Inflammatory macrophage (primary cell): ENCODE data around the gene TNIP2.

ENCODE experiments used
- DNase-seq, 2 donors: peaks; one replicate each; pipeline ENCODE4 v3.0.0-alpha.2; 2020 to 2022

TNIP2 gene

DNA sequence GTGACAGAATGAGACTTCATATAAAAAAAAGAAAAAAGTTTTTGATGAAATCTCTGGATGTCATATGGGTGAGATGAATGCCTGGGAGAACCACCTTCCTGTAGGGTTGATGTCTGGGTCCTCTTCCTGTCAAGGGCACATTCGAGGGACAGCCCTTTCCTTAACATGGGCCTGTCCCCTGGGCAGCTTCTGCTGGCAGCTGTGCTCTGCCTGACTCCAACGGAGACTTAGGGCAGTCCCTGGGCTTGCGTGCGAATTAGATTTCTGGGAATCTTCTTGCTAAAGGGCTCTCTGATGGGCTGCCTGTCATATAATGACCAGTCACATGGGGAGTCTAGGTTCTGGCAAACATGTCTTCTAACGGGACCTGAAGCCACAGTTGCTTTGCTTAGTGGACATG, 40.7 kb downstream of the TNIP2 start:
- DNase-seq, result no peak

DNA sequence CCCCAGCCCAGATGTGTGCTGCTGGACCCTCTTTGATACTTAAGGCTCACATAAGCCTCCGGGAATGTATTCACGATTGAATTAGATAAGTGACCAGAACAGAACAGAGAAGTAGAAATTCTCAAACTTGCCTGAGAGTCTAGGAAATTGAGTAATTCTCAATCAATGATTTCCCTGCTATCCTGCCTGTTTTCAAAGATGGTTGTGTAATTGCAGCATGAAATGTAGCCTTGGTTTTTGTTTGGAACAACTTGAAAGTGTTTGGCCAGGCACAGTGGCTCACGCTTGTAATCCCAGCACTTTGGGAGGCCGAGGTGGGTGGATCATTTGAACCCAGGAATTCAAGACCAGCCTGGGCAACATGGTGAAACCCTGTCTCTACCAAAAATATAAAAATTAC, 41.2 kb downstream of the TNIP2 start:
- no peak for DNase-seq

DNA sequence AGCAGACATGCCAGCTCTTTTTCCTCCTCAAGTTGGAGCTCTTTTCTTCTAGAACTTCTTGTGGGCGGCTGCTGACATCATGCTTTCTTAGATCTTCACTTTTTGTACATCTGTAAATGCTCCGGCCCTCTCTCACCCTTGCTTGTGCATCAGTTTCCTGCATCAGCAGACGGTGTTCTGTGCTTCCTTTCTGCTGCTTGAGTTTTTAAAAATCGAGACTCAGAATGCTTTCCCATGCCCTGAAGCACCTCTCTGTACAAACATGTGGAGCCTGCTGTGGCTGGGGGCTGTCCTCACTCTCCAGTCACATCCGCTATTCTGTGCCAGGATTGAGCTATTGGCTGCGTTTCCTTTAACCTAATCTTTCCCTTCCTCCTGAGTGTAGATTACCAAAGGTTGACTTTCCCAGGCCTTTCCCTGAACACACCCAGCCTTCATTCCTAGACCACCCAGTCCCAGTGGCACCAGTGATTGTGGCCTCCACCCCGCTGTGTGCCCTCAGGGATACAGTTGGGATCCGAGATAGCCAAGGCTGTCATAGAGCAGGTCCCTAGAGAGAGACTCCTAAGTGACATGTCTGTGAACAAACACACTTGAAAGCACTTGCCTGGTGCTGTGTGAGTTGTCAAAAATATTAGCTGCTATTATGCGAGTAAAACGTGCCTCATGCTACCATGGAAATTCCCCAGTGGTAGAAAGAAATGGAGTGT, 41.9 kb downstream of the TNIP2 start:
- DNase-seq, result peak; percentile 7 to 35

DNA sequence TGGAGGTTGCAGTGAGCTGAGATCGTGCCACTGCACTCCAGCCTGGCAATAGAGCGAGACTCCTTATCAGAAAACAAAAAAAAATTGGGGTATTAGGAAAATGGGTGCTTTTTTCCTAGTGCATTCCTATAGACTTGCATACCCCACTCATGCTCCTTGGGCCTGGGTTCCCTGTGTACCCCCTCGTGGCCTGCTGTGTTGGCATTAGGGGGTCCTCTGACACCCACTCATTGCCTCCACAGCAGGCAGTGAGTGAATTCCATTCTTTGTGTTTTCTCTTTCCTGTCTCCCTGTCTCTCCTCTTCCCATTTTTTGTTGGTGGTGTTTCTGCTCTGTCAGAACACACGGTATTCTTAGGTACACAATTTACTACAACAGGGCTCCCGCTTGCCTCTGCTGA, 42.8 kb downstream of the TNIP2 start:
- DNase-seq, result no peak

DNA sequence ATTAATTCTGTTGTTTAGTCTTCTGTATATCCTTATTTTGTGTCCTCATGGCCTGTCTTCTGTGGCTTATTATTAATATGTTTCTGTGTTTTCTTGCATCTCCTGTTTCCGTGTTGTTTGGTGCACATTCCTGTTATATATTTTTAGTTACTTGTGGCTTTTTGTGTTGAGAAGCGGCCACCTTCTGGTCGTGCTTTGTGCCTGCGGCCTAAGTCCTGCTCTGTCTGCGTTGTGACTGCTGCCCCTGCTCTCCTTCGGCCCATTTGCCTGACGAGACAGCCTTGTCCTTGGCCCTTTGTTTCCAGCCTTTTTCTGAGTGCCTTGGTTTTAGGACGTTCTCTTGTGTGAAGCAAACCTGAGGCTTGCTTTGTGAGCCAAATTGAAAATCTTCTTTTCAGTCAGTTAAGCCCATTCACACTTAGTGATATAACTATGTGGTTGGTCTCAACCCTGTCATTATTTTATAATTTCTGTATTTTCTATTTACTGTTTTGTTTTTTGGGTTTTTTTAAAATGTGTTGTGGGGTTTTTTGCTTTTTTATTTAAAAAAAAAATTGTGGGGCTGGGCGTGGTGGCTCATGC, 43.8 kb downstream of the TNIP2 start:
- no peak for DNase-seq

DNA sequence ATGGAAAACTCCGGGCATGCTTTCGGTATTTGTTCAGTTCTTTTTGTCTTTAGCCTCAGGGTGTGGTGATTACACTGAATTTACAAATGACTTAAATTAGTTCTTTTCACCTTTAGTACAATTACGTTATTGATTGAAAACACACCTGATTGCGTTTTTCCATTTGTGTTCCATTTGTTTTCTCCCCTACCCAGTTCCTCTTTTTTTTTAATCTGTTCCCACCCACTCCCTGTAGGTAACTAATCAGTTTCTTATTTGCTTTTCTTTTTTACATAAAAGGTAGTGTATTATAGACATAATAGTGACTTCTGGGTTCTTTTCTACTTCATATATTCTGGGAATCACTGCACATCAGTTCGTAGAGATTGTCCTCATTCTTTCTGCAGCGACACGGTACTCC, 53.4 kb downstream of the TNIP2 start:
- DNase-seq, result no peak

DNA sequence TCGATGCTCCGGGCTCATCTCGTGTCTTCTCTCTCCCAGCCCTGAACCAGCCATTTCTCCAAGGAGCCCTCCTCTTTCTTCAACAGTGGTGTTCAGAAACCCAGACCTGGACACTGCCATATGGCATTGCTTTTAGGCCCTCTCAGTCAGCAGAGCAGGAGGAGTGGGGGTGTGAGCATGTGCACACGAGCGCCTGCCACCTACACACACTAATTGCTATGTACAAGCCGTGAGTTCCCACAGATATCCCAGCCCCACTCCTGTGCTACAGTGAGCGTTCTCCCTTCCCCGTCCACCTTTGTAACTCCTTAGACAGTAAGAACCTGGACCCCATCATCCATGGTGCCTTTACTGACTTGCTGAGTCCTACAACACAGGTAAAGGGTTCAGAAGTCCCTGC, 53.8 kb downstream of the TNIP2 start:
- DNase-seq, result no peak

DNA sequence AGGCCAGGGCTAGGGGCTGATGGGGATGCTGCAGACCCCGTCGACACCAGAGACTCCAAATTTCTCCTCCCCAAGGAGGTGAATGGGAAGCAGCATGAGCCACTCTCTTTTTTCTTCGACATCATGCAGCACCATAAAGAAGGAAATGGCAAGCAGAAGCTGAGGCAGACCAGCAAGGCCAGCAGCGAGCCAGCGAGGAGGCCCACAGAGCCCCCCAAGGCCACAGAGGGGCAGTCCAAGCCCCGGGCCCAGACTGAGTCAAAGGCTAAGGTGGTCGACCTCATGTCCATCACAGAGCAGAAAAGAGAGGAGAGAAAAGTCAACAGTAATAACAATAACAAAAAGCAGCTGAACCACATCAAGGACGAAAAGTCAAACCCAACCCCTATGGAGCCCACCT, 56.1 kb downstream of the TNIP2 start:
- no peak for DNase-seq

DNA sequence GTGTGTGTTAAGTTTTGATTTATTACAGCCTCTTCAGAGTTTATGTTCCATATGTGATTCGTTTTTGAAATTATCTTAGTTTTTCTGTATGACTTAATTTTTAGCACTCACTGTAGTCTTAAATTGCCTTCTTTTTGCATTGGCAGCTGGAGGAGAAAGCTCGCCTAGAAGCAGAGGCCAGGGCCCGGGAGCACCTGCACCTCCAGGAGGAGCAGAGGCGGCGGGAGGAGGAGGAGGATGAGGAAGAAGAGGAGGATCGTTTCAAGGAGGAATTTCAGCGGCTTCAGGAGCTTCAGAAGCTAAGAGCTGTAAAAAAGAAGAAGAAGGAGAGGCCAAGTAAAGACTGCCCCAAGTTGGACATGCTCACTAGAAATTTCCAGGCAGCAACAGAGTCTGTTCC, 56.6 kb downstream of the TNIP2 start:
- DNase-seq, result no peak

DNA sequence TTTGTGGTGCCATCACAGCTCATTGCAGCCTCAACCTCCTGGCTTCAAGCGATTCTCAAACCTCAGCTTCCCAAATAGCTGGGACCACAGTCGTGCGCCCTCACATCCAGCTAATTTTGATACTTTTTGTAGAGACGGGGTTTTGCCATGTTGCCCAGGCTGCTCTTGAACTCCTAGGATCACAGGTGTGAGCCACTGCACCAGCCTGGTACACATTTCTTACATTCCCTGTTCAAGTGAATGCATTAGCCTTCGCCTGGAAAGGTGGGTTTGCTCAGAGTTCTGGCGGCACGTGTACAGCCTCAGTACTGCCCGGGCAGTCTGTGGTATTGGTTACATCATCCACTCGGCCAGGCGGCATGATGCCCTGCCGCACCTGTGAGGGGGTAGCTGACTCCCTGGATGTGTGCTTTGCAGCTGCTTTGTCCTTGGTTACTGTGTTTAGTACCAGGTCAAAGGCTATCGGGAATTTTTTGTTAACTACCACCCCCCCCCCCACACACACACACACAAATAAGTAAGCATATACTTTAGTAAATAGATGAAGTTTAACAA, 57.1 kb downstream of the TNIP2 start:
- no peak for DNase-seq

DNA sequence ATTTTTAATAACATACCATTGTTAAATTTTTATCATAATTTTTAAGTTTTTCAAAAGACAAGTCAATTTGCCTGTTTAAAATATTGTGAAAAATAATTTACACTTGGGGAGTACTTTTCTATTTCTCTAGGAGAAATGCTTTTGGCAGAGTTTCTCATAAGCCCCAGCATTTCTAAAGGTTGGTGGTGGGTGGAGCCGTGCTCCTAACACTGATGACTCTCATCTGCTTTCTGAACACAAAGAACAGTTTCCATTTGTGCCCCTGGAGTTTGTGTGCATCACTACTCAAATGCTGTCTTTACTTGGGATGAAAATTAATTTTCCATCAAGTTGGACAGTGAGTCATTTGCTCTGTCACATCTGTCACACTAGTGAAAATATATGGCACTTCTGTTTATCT, 57.6 kb downstream of the TNIP2 start:
- no peak for DNase-seq

DNA sequence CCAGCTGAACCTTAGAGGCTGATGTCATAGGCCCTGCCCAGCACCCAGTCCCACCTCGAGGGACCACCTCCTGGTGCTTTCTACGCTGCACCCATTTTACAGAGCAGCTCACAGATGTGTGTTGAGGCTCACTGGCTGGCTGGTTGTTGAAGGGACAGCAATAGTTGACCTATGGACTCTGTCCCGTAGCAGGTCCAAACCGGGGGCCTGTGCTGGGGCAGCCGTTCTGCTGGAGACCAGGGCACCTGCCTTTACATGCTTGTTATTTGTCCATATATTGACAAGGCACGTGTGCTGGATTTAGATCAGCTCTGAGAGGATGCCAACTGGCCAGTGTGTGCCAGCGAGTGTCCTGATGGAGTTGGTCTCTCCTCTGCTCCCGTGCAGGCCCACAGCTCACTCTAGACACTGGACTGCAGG, 58.1 kb downstream of the TNIP2 start:
- DNase-seq, result no peak

DNA sequence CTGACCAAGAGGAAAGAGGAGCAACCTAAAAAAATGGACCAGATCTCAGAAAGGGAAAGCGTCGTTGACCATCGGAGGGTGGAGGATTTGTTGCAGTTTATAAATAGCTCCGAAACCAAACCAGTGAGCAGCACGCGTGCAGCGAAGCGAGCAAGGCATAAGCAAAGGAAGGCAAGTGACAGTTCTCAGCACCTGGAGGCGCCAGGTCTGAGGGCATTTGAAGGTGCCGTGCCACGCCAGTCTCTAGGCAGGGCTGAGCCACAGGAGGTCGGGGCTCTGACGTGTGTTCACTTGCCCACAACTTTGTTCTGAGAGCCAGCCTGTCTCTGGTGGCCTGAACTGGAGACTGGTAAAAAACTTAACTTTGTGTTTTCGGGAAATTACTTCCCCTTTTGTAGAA, 59.7 kb downstream of the TNIP2 start:
- no peak for DNase-seq

DNA sequence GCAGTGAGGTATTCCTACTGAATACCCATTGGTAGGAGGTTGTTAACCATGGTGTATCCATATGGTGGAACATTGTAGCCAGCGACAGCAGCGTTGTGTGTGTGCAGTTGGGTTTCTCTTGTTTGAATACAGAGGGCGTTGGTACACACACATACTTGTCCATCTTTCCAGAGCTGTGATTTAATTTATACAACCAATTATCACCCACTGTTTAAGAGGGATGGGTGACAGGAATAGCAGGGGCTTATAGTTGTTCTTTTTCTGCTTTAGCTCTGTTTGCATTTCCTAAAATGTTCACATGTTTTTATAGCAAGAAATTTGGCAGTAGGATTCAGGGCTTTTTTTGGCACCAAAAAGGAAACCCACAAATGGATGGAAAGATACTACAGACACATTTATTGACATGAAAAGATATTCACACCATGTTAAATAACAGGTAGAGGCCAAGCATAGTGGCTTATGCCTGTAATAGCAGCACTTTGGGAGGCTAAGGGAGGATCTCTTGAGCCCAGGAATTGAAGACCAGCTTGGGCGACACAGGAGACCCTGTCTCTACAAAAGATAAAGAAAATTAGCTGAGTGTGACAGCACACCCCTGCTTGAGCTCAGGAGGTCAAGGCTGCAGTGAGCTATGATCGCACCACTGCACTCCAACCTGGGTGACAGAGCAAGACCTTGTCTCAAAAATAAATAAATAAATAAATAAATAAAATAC, 60.6 kb downstream of the TNIP2 start:
- DNase-seq, result no peak

DNA sequence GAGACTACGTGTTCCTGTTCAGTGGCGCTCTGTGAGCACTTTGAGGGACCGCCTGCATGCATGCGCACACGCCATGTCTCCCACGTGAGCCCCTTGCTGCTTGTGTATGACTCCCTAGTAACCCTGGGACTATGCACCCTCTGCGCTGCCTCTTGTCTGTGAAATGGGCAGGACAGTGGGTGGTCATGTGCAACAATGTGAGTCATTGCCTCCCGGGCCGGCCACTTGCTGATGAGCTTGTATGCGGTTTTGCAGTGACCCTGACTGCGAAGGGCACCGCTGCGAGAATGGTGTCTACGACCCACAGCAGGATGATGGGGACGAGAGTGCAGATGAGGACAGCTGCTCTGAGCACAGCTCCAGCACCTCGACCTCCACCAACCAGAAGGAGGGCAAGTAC, 61.4 kb downstream of the TNIP2 start:
- no peak for DNase-seq

DNA sequence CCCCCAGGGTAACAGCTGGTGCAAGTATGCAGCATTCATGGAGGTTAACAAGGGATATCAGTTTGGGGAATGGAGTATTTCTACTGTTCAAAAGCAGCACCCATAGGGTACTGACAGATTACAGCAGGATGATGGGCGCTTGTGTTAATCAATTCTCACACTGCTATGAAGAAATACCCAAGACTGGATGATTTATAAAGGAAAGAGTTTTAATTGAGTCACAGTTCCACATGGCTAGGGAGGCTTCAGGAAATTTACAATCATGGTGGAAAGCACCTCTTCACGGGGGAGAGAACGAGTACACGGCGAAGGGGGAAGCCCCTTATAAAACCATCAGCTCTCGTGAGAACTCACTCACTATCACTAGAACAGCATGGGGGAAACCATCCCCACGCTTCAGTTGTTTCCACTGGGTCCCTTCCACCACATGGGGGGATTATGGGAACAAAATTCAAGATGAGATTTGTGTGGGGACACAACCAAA, 64.1 kb downstream of the TNIP2 start:
- no peak for DNase-seq
